Tibial nerve (tissue), 4 donors: ENCODE results near the gene CPNE4.

Experiments
- EP300 ChIP-seq, 2 donors: sonication (generic); formaldehyde crosslinking; IDR thresholded peaks; one replicate each; pipeline ENCODE4 v1.6.1; 2017; ENCODE audit warnings: antibody characterized with exemption in 2 of 2, mild to moderate bottlenecking in 1 of 2
- POLR2A ChIP-seq, 2 donors: fragments of 450-650 bp; IDR thresholded peaks; one replicate each; pipeline ENCODE4 v1.6.1; 2017; ENCODE audit warnings: antibody characterized with exemption in 2 of 2, mild to moderate bottlenecking in 2 of 2, moderate library complexity in 2 of 2
- TF ChIP-seq, protein P1 (sequence below), 5 experiments: fragments of 200-600 bp in 3 of 5; fragments of 450-650 bp in 2 of 5; sonication (generic) in 3 of 5; IDR thresholded peaks; one replicate each; pipeline ENCODE4 v1.5.1; 2016 to 2019; ENCODE audit warnings: antibody characterized with exemption in 5 of 5, mild to moderate bottlenecking in 3 of 5, moderate library complexity in 2 of 5

DNA sequence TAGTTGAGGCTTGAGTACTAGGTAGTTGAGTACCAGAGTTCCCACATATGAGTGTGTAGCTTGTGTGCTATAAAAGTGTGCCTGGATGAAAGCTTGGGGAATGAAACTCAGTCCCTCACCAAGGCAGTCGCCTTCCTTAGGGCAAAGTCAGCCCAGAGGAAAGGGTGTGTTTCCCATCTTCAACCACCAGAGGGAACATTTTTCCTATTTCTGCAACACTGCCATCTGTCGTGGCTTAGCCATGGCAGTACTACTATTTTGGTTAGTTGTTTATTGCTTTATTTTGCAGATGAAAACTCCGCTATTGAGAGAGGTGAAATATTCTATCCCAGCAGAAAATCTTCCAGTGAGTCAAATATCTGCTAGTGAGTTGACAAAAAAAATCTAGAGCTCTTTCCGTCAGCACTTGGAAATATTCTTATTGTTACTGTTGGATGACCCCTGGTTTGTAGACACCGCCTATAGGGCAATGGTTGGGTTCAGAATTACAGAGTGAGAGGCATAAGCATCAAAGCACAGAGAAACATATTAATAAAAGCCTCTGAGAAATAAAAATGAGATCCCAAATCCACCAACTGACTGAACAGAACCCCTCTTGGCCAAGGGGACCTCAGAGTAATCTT is 239.9 kb downstream of the CPNE4 start:
- TF ChIP-seq, protein P1, sequence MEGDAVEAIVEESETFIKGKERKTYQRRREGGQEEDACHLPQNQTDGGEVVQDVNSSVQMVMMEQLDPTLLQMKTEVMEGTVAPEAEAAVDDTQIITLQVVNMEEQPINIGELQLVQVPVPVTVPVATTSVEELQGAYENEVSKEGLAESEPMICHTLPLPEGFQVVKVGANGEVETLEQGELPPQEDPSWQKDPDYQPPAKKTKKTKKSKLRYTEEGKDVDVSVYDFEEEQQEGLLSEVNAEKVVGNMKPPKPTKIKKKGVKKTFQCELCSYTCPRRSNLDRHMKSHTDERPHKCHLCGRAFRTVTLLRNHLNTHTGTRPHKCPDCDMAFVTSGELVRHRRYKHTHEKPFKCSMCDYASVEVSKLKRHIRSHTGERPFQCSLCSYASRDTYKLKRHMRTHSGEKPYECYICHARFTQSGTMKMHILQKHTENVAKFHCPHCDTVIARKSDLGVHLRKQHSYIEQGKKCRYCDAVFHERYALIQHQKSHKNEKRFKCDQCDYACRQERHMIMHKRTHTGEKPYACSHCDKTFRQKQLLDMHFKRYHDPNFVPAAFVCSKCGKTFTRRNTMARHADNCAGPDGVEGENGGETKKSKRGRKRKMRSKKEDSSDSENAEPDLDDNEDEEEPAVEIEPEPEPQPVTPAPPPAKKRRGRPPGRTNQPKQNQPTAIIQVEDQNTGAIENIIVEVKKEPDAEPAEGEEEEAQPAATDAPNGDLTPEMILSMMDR (IDR thresholded peaks at IDR 0.05), result peak; percentile 39 to 71 (median 71)
- TF ChIP-seq POLR2A (IDR thresholded peaks at IDR 0.05) (no peak), EP300 (IDR thresholded peaks at IDR 0.05) (no peak)
